Cardiac muscle cell (in vitro differentiated cells and primary cell): ENCODE measurements around the gene ALK. TPM values are rescaled to one million over a fixed set of nuclear protein-coding genes. Genes with fewer than 3 reads are reported as not detected.
"Not testable (repeated sequence)": the region's sequence is repeated elsewhere in the genome, so short reads cannot be mapped to it uniquely, and the experiment has no call there.

Experiments
- DNase-seq, 2 donors: peaks; one replicate each; pipeline versions ENCODE4 v3.0.0 to v3.0.0-alpha.2; 2010 to 2017; ENCODE audit warnings: low read depth in 1 of 2, low spot score in 1 of 2
- H3K27ac ChIP-seq: fragments of 200-600 bp; sonication (generic); 2 replicates; pipeline ENCODE4 v1.5.1; 2016
- H3K27me3 ChIP-seq: fragments of 200-600 bp; sonication (generic); 2 replicates; pipeline ENCODE4 v1.6.0; 2016; ENCODE audit warnings: control low read depth
- H3K36me3 ChIP-seq: fragments of 200-600 bp; sonication (generic); 2 replicates; pipeline ENCODE4 v1.5.1; 2016; ENCODE audit warnings: control low read depth
- H3K4me1 ChIP-seq: fragments of 200-600 bp; sonication (generic); 2 replicates; pipeline ENCODE4 v1.8.1; 2017; ENCODE audit warnings: low read depth, mild to moderate bottlenecking, mixed run types
- H3K4me3 ChIP-seq: fragments of 200-600 bp; sonication (generic); 2 replicates; pipeline ENCODE4 v1.5.1; 2016; ENCODE audit warnings: mild to moderate bottlenecking
- H3K9me3 ChIP-seq: fragments of 200-600 bp; sonication (generic); 2 replicates; pipeline ENCODE4 v1.5.1; 2017; ENCODE audit warnings: low read depth, mild to moderate bottlenecking, control low read depth
- CTCF ChIP-seq: IDR thresholded peaks from 2 replicates; pipeline ENCODE4 v1.5.1; 2012; ENCODE audit warnings: low read depth, mild to moderate bottlenecking, low read length
- polyA plus RNA-seq: library from polyadenylated mRNA; unstranded; fragments of >200 nt; fragmentation: Nextera tagmentation; extraction: Ambion mirVana; gene quantifications from 2 replicates; pipeline ENCODE4 v1.2.1, GENCODE V29; 2016
- total RNA-seq: library from RNA; depleted of rRNA; stranded (reverse); fragments of >200 nt; gene quantifications from 2 replicates; pipeline ENCODE4 v1.2.3, GENCODE V29; 2016

The ALK gene
- total and polyA plus RNA-seq, 2 experiments from 2014 or later, result 1.8 to 4.3 TPM

GRCh38 chr2:29255004-29255403 is 666.4 kb downstream of the ALK start:
- H3K4me1 ChIP-seq, result no peaks in the 10 kb centered on the region
- DNase-seq, result no peak
- no peaks in the 10 kb centered on the region for H3K27me3 ChIP-seq
- H3K4me3 ChIP-seq, result no peak overlapping the region
- no peak overlapping the region for H3K27ac ChIP-seq
- no peaks in the 10 kb centered on the region for H3K36me3 ChIP-seq
- no peaks in the 10 kb centered on the region for H3K9me3 ChIP-seq
- no peak for TF ChIP-seq CTCF

GRCh38 chr2:29253495-29254275 is 667.7 kb downstream of the ALK start:
- H3K9me3 ChIP-seq, H3K4me3 ChIP-seq, H3K4me1 ChIP-seq, DNase-seq, H3K36me3 ChIP-seq, H3K27me3 ChIP-seq, H3K27ac ChIP-seq: not testable (repeated sequence)

GRCh38 chr2:29253026-29253425 is 668.4 kb downstream of the ALK start:
- H3K4me1 ChIP-seq, result no peaks in the 10 kb centered on the region
- no peak overlapping the region for H3K27ac ChIP-seq
- H3K4me3 ChIP-seq, result no peak overlapping the region
- H3K9me3 ChIP-seq, result no peaks in the 10 kb centered on the region
- TF ChIP-seq CTCF, result no peak
- H3K27me3 ChIP-seq, result no peaks in the 10 kb centered on the region
- no peak for DNase-seq
- H3K36me3 ChIP-seq, result no peaks in the 10 kb centered on the region

- no peak for TF ChIP-seq CTCF
These were observed 670.0 kb downstream of the ALK start for GRCh38 chr2:29251406-29251805.

GRCh38 chr2:29250977-29251376 is 670.4 kb downstream of the ALK start:
- Histone ChIP-seq H3K4me1 (no peaks in the 10 kb centered on the region), H3K27ac (no peak overlapping the region), H3K9me3 (no peaks in the 10 kb centered on the region), H3K4me3 (no peak overlapping the region), H3K36me3 (no peaks in the 10 kb centered on the region), H3K27me3 (no peaks in the 10 kb centered on the region)
- no peak for DNase-seq
- no peak for TF ChIP-seq CTCF

More at GRCh38 chr2:29251406-29251805, 670.0 kb downstream of the ALK start:
- Histone ChIP-seq H3K4me3 (no peak overlapping the region), H3K27ac (no peak overlapping the region), H3K4me1 (no peaks in the 10 kb centered on the region), H3K9me3 (no peaks in the 10 kb centered on the region), H3K36me3 (no peaks in the 10 kb centered on the region), H3K27me3 (no peaks in the 10 kb centered on the region)
- no peak for DNase-seq

GRCh38 chr2:29249666-29250253 is 671.6 kb downstream of the ALK start:
- TF ChIP-seq CTCF, result no peak

More at GRCh38 chr2:29249666-29250253, 671.6 kb downstream of the ALK start:
- H3K36me3 ChIP-seq, result no peaks in the 10 kb centered on the region
- H3K27me3 ChIP-seq, result no peaks in the 10 kb centered on the region
- DNase-seq, result no peak
- no peak overlapping the region for H3K4me3 ChIP-seq
- no peak overlapping the region for H3K27ac ChIP-seq
- no peaks in the 10 kb centered on the region for H3K4me1 ChIP-seq
- H3K9me3 ChIP-seq, result no peaks in the 10 kb centered on the region
